Ecto neural progenitor cell (in vitro differentiated cells): ENCODE measurements around the gene TECPR1.

Experiments used
- DNase-seq: peaks from one replicate; pipeline ENCODE4 v3.0.0-alpha.2; 2018; ENCODE audit warnings: low spot score

The TECPR1 gene

DNA sequence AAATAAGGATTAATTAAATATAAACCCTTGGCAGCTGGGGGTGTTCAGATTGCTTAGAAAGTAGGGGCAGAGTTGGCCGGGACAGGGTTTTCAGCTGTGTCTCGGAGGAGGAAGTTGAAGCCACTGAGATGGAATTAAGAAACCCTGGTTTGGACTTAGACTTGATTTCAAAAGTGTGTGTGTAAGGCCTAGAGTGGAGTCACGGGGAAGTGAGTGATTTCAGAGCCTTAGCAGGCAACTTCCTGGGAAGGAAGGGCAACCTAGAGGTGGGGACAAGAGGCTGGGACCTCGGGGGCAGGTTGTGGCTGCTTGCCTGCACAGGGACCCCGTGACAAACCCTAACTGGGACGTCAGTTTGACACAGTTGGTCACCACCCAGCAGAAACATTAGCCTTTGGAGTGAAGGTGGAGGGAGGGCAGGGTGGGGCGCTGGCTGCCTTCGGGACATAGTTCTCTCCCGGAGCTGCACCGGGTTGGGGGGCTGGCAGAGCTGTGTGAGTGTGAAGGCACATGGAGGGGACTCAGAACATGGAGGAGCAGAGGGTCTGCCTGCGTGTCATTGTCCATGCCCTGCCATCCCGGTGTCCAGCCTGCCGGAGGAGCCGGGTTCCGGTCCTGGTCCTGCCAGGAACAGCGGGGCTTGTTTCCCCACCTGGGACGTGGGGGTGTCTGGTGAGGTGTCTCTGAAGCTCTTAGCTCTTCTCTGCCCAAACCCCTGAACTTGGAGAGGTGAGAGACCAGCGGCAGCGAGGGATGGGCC is 31.3 kb upstream of the TECPR1 start:
- DNase-seq: no peak

DNA sequence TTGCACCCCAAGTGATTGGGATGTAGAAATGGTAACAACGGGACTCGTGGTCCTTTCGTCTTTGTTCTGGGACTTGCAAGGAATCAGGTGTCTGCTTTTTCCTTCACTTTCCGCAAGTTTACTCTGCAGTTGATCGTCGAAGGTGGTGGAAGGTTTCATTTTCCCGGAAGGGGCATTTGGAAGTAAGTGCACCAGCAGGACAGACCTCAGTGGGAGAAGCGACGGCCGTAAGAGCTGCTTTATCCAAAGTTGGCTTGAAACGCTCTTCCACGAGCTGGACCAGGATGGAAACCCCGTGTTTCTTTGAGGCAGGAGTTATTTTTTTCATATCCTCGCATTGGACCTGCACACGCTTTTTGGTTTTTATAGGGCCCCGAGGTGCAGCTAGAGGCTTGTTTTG is 30.7 kb upstream of the TECPR1 start:
- no peak for DNase-seq

- no peak for DNase-seq
Observed at GRCh38 chr7:98281757-98282606, 29.9 kb upstream of the TECPR1 start.

DNA sequence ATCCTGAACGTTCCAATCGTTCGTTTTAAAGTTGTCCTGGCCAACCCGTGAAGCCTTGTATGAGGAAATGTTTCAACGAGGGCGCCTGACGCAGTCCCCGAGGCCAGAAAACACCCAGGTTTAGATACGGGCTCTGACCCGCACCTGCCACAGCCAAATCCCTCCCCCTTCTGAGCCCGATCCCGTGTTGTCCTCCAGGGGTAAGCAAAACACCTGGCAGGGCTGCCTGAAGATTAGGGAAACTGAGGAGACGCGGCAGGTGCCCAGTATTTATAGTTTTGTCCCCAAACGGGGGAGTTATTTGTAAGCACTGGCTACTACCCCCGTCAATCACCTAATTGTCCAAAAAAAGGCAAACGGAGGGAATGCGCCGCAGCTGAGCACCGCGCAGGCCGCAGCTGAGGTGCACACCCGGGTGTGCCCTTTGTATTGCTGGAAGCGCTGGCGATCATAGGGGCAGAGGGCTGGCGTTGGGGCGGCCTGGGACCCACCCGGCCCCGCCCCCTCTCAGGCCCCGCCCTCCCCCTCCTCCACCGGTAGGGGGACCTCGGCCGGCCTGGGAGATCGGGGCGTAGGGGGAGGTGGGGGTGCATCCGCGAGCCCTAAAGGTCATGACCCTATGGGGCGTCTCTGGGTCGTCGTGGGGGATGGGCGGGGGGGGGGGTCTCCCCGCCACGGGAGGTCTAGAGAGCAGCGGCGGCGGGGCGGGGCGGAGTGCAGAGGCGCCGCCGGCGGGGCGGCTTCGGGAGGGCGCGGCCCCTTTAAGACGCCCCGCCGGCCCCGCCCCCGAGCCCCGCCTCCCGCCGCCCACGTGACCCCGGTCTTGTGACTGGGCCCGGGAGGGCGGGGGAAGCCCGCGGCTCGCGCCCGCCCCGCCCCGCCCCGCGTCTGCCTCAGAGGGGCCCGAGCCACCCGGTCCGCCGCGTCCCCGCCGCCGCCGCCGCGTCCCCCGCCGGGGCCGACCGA is 29.0 kb upstream of the TECPR1 start, which contains the start of gene BRI3:
Gene BRI3, plus strand, starts transcription at position 896 of the 966 bp plus-strand sequence. CDS start 110 bp downstream, outside the sequence.
- DNase-seq: peak; percentile 95

DNA sequence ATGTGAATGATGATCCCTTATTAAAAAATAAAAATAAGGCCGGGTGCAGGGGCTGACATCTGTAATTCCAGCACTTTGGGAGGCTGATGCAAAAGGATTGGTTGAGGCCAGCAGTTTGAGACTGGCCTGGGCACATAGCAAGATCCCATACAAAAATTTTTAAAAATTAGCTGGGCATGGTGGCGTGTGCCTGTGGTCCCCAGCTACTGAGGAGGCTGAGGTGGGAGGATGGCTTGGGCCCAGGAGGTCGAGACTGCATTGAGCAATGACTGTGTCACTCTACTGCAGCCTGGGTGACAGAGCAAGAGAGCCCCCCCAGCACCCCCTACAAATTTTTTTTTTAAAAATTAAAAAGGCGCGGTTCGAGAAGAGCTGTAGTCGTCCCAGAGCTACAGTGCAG is 28.3 kb upstream of the TECPR1 start:
- DNase-seq: no peak

DNA sequence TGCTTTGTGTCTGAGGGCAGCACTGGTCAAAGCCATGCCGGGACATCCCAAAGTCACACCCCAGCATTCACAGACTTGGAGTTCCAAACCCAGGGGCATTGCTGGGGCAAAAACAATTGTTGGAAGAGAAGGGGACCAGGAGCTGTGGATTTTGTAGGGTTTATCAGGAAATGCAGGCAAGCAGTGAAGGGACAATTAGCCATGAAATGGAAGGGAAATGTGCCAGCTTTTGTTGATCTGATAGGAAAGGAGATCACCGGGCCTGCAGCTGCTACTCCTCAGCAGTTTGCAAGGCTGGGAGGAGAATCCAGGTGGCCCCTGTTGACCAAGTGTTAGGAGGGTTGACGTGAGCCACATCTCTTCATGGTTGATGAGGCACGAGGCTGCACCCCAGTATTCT is 26.9 kb upstream of the TECPR1 start:
- no peak for DNase-seq

DNA sequence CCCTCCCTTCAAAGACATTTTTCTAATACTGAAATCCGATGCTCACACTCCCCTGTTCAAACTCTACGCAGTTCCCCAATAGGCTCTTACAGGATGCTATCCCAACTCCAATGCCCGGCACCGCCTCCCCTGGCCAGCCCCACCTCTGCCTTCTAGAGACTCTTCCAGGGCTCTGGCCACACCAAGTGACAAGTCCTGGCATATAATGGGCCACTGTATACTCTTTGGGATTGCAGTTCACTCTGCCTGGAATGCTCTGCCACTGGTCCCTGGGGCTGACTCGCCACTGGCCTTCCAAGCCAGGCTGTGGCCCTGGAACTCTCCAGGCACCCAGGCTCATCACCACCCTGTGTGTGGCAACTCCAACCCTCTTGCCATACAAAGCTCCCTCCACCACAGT is 26.4 kb upstream of the TECPR1 start:
- DNase-seq: no peak

GRCh38 chr7:98276241-98276761 is 24.3 kb upstream of the TECPR1 start:
- DNase-seq: no peak

DNA sequence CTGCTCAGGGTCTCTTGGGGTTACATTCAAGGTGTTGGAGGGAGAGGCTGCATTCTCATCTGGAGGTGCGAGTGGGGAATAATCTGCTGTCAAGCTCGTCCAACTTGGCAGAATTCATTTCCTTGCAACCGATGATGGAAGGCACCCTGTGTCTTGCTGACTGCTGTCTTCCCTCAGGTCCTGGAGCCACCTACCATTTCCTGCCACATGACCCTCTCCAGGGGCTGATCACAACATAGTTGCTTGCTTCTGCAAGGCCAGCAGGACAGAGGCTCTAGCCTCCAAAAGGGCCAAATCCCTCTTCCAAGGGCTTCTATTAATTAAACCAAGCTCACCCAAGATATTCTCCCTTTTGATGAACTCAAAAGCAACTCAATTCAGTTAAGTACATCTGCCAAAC is 15.3 kb upstream of the TECPR1 start:
- no peak for DNase-seq

GRCh38 chr7:98266840-98267239 is 14.8 kb upstream of the TECPR1 start:
- no peak for DNase-seq

DNA sequence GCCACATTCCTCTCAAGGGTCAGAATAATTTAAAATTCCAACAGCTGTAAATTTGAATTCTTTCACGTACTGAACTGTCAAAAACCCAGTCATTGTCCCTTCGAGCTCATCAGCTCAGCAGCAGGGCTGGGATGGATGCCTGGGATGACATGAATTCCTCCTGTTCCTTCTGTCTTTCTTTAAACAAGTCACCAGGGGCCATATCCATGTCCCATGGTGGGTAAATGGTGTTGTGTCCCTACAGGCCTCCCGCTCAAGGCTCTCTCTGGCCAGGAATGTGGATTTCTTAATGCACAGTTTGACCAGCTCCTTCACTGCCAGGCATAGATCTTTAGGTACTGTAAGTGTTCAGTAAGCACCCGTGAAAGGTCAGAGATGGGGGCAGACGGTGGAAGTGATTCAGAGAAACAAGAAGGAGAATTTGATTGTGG is 13.8 kb upstream of the TECPR1 start:
- DNase-seq: no peak

- no peak for DNase-seq
Observed at GRCh38 chr7:98257701-98258100, 5.7 kb upstream of the TECPR1 start.

DNA sequence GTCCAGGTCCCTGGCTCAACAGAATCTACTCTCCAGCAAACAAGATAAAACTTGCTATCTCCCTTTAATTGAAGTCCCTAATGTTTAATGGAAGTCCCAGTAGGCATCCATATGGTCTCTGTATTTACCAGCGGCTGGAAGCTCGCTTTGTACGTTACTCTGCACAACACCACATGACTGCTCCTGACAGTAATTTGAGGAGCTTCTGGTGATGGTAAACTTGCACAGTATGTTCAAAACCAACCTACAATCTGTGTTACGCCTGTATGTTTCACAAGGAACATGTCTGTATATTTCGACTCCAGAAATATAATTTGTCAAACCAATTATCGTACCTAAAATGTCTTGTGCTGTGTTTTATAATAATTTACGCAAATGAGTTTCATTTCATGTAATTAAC is 4.4 kb upstream of the TECPR1 start:
- DNase-seq: no peak

DNA sequence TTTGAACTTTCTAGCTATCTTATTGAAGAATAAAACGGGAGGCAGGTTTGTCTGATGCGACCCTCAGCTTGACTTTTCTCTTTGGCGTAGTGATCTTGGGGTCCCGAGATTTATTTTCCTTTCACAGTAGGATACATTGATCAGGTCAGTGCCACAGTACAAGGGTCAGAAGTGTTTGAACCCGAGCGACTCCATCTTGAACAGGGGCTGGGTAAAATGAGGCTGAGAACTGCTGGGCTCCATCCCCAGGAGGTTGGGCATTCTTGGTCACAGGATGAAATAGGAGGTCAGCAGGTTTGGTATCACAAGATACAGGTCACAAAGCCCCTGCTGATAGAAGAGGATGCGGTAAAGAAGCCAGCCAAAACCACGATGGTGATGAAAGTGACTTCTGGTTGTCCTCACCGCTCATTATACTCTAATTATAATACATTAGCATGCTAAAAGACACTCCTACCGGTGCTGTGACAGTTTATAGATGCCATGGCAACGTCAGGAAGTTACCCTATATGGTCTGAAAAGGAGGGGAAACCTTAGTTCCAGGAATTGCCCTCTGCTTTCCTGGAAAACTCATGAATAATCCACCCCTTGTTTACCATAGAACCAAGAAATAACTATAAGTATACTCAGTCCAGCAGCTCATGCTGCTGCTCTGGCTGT is 3.0 kb upstream of the TECPR1 start:
- no peak for DNase-seq

DNA sequence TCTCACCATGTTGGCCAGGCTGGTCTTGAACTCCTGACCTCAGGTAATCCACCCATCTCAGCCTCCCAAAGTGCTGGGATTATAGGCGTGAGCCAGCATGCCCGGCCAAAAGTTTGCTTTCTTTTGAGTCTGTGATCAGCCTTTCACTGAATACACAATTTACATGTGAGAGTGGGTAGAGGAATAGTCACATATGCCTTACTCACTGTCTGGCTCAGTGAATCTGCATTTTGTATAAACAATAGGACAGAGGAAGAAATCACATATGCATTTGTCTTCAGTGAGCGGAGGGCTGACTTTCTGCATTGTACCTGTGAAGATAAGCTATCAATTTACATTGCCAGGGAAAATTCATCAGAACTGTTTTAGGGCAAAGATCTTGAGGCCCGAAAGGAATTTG is 2.5 kb upstream of the TECPR1 start:
- DNase-seq: no peak

DNA sequence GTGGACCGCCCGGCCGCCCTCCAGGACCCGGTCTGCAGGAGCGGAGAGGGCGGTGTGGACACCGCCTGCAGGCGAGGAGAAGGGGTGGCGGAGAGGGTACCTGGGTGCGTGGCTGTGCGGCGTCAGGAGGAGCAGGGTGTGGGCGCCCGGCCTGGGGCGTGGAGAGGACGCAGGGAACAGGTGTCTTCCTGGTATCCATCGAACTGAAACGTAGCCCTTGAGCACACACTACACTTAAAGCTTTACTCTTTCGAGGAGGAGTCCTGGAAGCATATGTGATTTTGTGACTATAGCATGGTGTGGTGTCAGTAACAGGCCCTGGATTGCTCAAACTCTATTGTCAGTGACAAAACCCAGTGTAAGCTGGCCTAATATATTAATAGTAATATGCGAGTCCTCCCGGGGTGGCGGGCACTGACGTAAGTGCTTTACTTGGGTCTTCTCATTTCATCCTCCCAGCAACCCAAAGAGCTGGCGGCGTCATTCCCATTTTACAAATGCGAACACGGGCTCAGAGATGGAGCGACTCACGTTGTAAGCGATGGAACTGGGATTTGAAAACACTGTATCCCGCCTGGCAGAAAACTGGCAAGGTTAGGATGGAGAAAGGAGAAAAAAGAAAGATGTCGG is 508 bp upstream of the TECPR1 start:
- DNase-seq: no peak

DNA sequence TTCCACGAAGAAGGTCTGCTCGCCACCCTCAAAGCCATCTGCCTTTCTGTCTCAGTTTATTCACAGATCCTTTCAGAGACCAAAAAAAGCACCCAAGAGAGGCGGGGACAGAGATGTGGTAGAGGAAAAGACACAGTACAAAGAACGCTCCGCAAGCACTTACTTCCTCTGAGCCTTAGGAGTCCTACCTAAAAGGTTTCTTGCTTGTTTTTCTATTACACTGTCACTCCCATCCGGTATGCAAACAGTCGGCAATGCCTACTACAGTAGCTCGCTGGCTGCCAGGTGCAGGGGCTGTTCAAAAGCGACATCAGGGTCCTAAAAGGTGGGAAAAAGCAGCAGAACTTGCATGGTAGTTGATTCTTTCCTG is 816 bp downstream of the TECPR1 start:
- no peak for DNase-seq

GRCh38 chr7:98250789-98251188 is 1.2 kb downstream of the TECPR1 start:
- DNase-seq: no peak

DNA sequence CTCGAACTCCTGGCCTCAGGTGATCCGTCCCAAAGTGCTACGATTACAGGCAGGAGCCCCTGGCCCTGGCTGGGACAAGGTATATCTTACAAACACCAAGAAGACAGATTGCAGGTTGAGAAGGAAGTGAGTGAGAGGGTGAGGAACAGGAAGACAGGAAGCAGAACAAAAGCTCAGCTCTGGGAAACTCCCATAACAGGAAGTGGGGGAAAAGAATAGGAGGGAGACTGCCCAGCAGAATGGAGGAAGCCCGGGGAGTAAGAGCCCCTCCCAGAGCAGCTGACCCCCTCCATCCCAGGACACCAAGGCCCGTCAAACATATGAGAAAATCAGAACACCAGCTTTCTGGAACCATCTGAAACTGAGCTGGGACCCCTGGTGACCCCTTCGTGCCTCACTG is 2.9 kb downstream of the TECPR1 start:
- DNase-seq: no peak

GRCh38 chr7:98248156-98248555 is 3.9 kb downstream of the TECPR1 start:
- DNase-seq: no peak

DNA sequence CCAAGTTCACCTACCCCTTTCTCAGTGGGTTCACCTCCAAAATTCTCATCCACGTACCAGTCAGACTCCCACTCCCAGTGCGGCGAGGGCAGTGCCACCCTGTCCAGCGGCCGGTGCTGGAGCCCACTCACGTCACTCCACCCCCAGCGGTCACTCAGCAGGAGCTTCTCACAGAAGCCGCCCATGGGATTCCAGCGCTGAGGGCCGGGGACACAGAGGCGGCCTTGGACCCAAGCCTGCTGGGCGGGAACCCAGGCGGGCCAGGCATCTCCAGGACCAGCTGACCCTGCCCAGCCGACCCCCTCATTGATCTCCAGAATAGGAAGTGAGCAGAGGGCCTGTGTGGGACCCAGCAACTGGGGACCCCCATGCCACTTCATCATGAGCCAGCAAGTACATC is 7.2 kb downstream of the TECPR1 start:
- no peak for DNase-seq
